K562 (cell line): Measurements from ENCODE around the gene WDR1. TPM values are rescaled to one million over a fixed set of nuclear protein-coding genes. Genes with fewer than 3 reads are reported as not detected.

Source experiments
- ATAC-seq: fragments of 200-7000 bp; cut with Tn5 transposase; 3 replicates; pipeline ENCODE4 v1.9.1; 2020; ENCODE audit warnings: moderate library complexity
- BruUV-seq: library from RNA; stranded (reverse); fragments of 400-500 nt; replicated peaks from 2 replicates; lab custom pipeline; 2021; lab: Mats Ljungman, UMichigan
- CTCF ChIA-PET: fragments of 300-600 bp; formaldehyde crosslinking; extraction: SDS; loops from one replicate; lab custom pipeline; 2021; ENCODE audit warnings: low intra/inter-chr PET ratio; lab: Yijun Ruan, JAX
- POLR2A ChIA-PET: fragments of 300-600, 350-650 bp; sonication (Branson Sonifier 250); formaldehyde crosslinking; extraction: SDS; loops from one replicate; lab custom pipeline; 2021; ENCODE audit warnings: antibody characterized with exemption, inconsistent platforms; lab: Yijun Ruan, JAX
- DNase-seq, 4 experiments: peaks; one replicate each; pipeline versions ENCODE4 v3.0.0 to v3.0.0-alpha.2; 2011 to 2018; ENCODE audit warnings: low spot score in 3 of 4, mixed read lengths in 3 of 4; ENCODE audit errors: extremely low read depth in 1 of 4
- FAIRE-seq: peaks from 2 replicates; lab custom pipeline; 2011; peaks lifted over from hg19 to GRCh38; lab: Jason Lieb, UNC
- H2AFZ ChIP-seq: 2 replicates; pipeline ENCODE4 v1.6.0; 2011; ENCODE audit warnings: low read depth, low read length, control low read depth, inconsistent platforms
- H3K27ac ChIP-seq: fragments of 200-600 bp; 3 replicates; pipeline ENCODE4 v1.8.0; 2011; ENCODE audit warnings: low read depth, mild to moderate bottlenecking, control low read depth, inconsistent platforms, low read length, moderate library complexity, mixed read lengths; ENCODE audit errors: extremely low read depth
- H3K27me3 ChIP-seq, 2 experiments: fragments of 300-600 bp in 1 of 2; 2 replicates in 1 of 2; 3 replicates in 1 of 2; pipeline versions ENCODE4 v1.6.0 to v1.8.0; 2011; ENCODE audit warnings: inconsistent platforms in 2 of 2, low read length in 2 of 2, mild to moderate bottlenecking in 1 of 2, mixed read lengths in 1 of 2, moderate library complexity in 1 of 2; ENCODE audit not compliant: control insufficient read depth in 2 of 2, insufficient read depth in 2 of 2
- H3K36me3 ChIP-seq: fragments of 300-600 bp; 3 replicates; pipeline ENCODE4 v1.8.0; 2011; ENCODE audit warnings: mild to moderate bottlenecking, low read length, inconsistent platforms; ENCODE audit not compliant: control insufficient read depth, insufficient read depth
- H3K4me1 ChIP-seq, 2 experiments: fragments of 200-600 bp in 1 of 2; replicated peaks in 1 of 2; 2 replicates in 1 of 2; 3 replicates in 1 of 2; pipeline versions ENCODE4 v1.5.1 to v1.8.0; 2011; ENCODE audit warnings: inconsistent platforms in 2 of 2, low read length in 2 of 2, mild to moderate bottlenecking in 1 of 2, mixed read lengths in 1 of 2, moderate library complexity in 1 of 2; ENCODE audit not compliant: control insufficient read depth in 2 of 2, insufficient read depth in 2 of 2
- H3K4me2 ChIP-seq: 2 replicates; pipeline ENCODE4 v1.6.1; 2011; ENCODE audit warnings: low read length, control low read depth, inconsistent platforms, mixed read lengths; ENCODE audit not compliant: insufficient read depth
- H3K4me3 ChIP-seq: fragments of 200-600 bp; sonication (generic), shearing (Covaris generic); 2 replicates; pipeline ENCODE4 v1.5.1; 2016; ENCODE audit warnings: control low read depth, inconsistent platforms
- H3K79me2 ChIP-seq: fragments of 200-600 bp; 3 replicates; pipeline ENCODE4 v1.8.0; 2011; ENCODE audit warnings: low read length, inconsistent platforms; ENCODE audit not compliant: control insufficient read depth, insufficient read depth
- H3K9ac ChIP-seq, 2 experiments: 2 replicates each; pipeline versions ENCODE4 v1.6.0 to v1.6.1; 2011; ENCODE audit warnings: low read depth in 2 of 2, low read length in 2 of 2, control low read depth in 1 of 2, inconsistent platforms in 1 of 2, mild to moderate bottlenecking in 1 of 2, mixed read lengths in 1 of 2; ENCODE audit not compliant: insufficient read depth in 1 of 2
- H3K9me1 ChIP-seq: one replicate; pipeline ENCODE4 v1.6.0; 2011; ENCODE audit warnings: inconsistent platforms, mild to moderate bottlenecking, low read length, moderate library complexity; ENCODE audit not compliant: control insufficient read depth, insufficient read depth
- H3K9me3 ChIP-seq: replicated peaks from 2 replicates; pipeline ENCODE4 v1.5.1; 2011; ENCODE audit warnings: low read depth, low read length, inconsistent platforms; ENCODE audit not compliant: control insufficient read depth, insufficient read depth
- H4K20me1 ChIP-seq: replicated peaks from 2 replicates; pipeline ENCODE4 v1.6.1; 2011; ENCODE audit warnings: low read length, inconsistent platforms, mixed read lengths; ENCODE audit not compliant: control insufficient read depth, insufficient read depth
- BCL6 ChIP-seq: fragments of 250-450 bp; sonication (Bioruptor Pico); IDR thresholded peaks from 2 replicates; pipeline ENCODE4 v1.4.0; 2020
- DIDO1 ChIP-seq: fragments of 450-650 bp; IDR thresholded peaks from 2 replicates; pipeline ENCODE4 v1.6.1; 2016; ENCODE audit warnings: low read depth, missing biosample characterization, missing genetic modification characterization
- FOXK1 ChIP-seq: sonication (generic); formaldehyde crosslinking; IDR thresholded peaks from 2 replicates; pipeline ENCODE4 v1.8.0; 2022; ENCODE audit warnings: missing genetic modification reagents, mild to moderate bottlenecking, borderline replicate concordance
- ILF3 ChIP-seq: fragments of 450-650 bp; IDR thresholded peaks from 2 replicates; pipeline ENCODE4 v1.6.1; 2018; ENCODE audit warnings: antibody characterized with exemption, mild to moderate bottlenecking, moderate library complexity, borderline replicate concordance
- KLF1 ChIP-seq: fragments of 450-650 bp; IDR thresholded peaks from 2 replicates; pipeline ENCODE4 v1.6.1; 2016; ENCODE audit warnings: missing genetic modification characterization, missing compliant biosample characterization
- NELFE ChIP-seq: IDR thresholded peaks from 2 replicates; pipeline ENCODE4 v1.6.1; 2011; ENCODE audit warnings: mild to moderate bottlenecking; ENCODE audit not compliant: insufficient read depth, insufficient read length
- PHB ChIP-seq: fragments of 250-450 bp; sonication (Bioruptor Pico); IDR thresholded peaks from 2 replicates; pipeline ENCODE4 v1.5.0; 2021
- POLR2G ChIP-seq: fragments of 200-400 bp; formaldehyde crosslinking; IDR thresholded peaks from 2 replicates; pipeline ENCODE4 v1.6.1; 2017; ENCODE audit warnings: low read depth, mild to moderate bottlenecking, antibody characterized with exemption, low read length, moderate library complexity
- PPARD ChIP-seq: fragments of 250-450 bp; sonication (Bioruptor Pico); IDR thresholded peaks from 2 replicates; pipeline ENCODE4 v1.8.0; 2022; ENCODE audit warnings: inconsistent platforms, mild to moderate bottlenecking, moderate library complexity
- SNRNP70 ChIP-seq: fragments of 200-400 bp; formaldehyde crosslinking; optimal IDR thresholded peaks from 2 replicates; pipeline ENCODE3; 2017; ENCODE audit warnings: low read depth, low read length
- SP2 ChIP-seq: IDR thresholded peaks from 2 replicates; pipeline ENCODE4 v1.6.1; 2011; ENCODE audit warnings: mild to moderate bottlenecking, low read depth, low read length, moderate library complexity; ENCODE audit not compliant: poor library complexity, severe bottlenecking; ENCODE audit errors: extremely low read depth
- TRIM28 ChIP-seq: fragments of 450-650 bp; IDR thresholded peaks from 2 replicates; pipeline ENCODE4 v1.6.1; 2017
- XRCC3 ChIP-seq: fragments of 450-650 bp; IDR thresholded peaks from 2 replicates; pipeline ENCODE4 v1.6.1; 2017; ENCODE audit warnings: mild to moderate bottlenecking, moderate library complexity
- XRCC5 ChIP-seq: fragments of 200-400 bp; formaldehyde crosslinking; IDR thresholded peaks from 2 replicates; pipeline ENCODE4 v1.6.1; 2017; ENCODE audit warnings: low read depth, mild to moderate bottlenecking, low read length
- ZNF23 ChIP-seq: fragments of 250-450 bp; sonication (Bioruptor Pico); IDR thresholded peaks from 2 replicates; pipeline ENCODE4 v1.4.0; 2020; ENCODE audit warnings: mild to moderate bottlenecking
- WGBS: fragments of 100-300 bp; shearing (Covaris generic); methylation state at CpG from one replicate; pipeline ENCODE4 v1.1.6; 2016; ENCODE audit warnings: low coverage, mixed read lengths; ENCODE audit not compliant: insufficient coverage; ENCODE audit errors: missing lambda C conversion rate; 5-methylcytosine and 5-hydroxymethylcytosine counted together
- in situ Hi-C: fragments of 300-500 bp; cut with MboI; formaldehyde crosslinking; loops from 4 replicates; pipeline ENCODE4 v1.15.0; 2018; ENCODE audit warnings: inconsistent platforms, mixed read lengths
- intact Hi-C: fragments of 100-400 bp; cut with micrococcal nuclease; formaldehyde crosslinking; loops from 2 replicates; pipeline ENCODE4 v1.14.2; 2022
- polyA plus RNA-seq, 8 experiments: library from polyadenylated mRNA; depleted of rRNA in 4 of 8; stranded (reverse) in 5 of 8; unstranded in 3 of 8; fragments of >200 nt; fragmentation: Nextera tagmentation in 2 of 8; fragmentation: Illumina TruSeq in 1 of 8; extraction: Ambion mirVana in 2 of 8; extraction: Trizol in 1 of 8; gene quantifications; 2 replicates each; pipeline versions ENCODE4 v1.2.1 to v1.2.3, GENCODE V29; 2011 to 2014; ENCODE audit warnings: inconsistent platforms in 1 of 8, missing spikeins in 1 of 8
- total RNA-seq, 7 experiments: library from RNA; depleted of rRNA in 6 of 7; stranded (reverse); fragments of >200 nt in 6 of 7; fragmentation: Illumina TruSeq in 2 of 7; extraction: Trizol in 2 of 7; gene quantifications; 2 replicates each; pipeline versions ENCODE4 v1.2.1 to v1.2.3, GENCODE V29; 2011 to 2021; ENCODE audit warnings: low replicate concordance in 1 of 7
- TF ChIP-seq, protein P1 (sequence below): IDR thresholded peaks from 2 replicates; pipeline ENCODE4 v1.6.1; 2012; ENCODE audit warnings: low read depth, low read length, improper control_type of control experiment, borderline replicate concordance

WDR1 gene
- total and polyA plus RNA-seq, 9 of the 15 experiments (the other 6 are each of a cell fraction or from before 2014, with no cell fraction given): 16.1 to 213 (median 125) TPM

DNA sequence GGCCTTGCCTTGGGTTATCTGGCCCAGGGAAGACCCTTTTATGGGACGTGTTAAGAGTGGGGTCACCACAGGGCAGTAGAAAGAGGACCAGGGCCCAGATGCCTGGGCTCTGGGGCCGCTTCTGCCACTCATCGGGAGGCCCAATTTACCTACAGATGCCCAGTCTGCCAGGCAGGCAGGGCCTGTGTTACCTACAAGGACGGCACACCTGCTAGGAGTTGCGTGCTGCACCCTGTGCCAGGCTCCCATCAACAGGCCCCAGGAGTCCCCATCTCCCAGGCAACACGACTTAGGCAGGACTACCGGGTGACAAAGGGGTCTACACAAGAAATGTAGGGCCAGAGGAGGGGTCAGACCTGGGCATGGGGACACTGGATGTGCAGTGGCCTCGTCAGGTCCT is 34.6 kb downstream of the WDR1 start:
- intact Hi-C loops: no loop called here
- H3K36me3 ChIP-seq: peaks cover 99% of the 10 kb centered on the region; the same call in 2 of the 3 replicates

DNA sequence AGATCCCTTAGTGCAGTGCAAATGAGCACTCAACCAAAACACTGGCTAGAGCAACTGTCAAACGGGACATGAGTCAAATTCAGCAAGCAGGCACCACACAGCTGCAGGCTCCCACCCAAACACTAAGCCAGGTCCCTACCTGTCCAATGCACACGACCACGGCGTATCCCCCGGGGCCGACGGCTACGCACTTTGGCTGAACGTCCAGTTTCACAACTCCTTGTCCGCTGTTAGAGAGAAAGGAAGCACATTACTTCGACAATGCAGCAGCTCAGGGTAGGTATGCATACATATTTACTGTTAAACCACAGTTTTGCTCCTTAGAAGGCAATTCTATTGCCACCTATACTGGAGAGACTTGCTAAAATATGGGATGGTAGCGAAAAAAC is 35.4 kb downstream of the WDR1 start:
- peak in 1 of 4 experiments; percentile 8 for DNase-seq
- TF ChIP-seq PHB: no peak
- TF ChIP-seq TRIM28: no peak
- TF ChIP-seq, protein P1, sequence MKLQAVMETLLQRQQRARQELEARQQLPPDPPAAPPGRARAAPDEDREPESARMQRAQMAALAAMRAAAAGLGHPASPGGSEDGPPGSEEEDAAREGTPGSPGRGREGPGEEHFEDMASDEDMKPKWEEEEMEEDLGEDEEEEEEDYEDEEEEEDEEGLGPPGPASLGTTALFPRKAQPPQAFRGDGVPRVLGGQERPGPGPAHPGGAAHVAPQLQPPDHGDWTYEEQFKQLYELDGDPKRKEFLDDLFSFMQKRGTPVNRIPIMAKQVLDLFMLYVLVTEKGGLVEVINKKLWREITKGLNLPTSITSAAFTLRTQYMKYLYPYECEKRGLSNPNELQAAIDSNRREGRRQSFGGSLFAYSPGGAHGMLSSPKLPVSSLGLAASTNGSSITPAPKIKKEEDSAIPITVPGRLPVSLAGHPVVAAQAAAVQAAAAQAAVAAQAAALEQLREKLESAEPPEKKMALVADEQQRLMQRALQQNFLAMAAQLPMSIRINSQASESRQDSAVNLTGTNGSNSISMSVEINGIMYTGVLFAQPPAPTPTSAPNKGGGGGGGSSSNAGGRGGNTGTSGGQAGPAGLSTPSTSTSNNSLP: no peak
- no peak for TF ChIP-seq XRCC3
- TF ChIP-seq ILF3: no peak
- TF ChIP-seq BCL6 (CRISPR knock-in tag): no peak
- no peak for TF ChIP-seq SP2
- TF ChIP-seq PPARD (CRISPR knock-in tag): no peak
- no peak for TF ChIP-seq KLF1 (tag)
- Histone ChIP-seq H3K9ac (no peak overlapping the region), H3K36me3 (peaks cover 99% of the 10 kb centered on the region; the same call in 2 of the 3 replicates), H3K4me2 (no peak overlapping the region), H3K4me3 (no peak overlapping the region), H3K79me2 (no peaks in the 10 kb centered on the region), H4K20me1 (peaks cover 1% of the 10 kb centered on the region; the same call in 1 of the 2 replicates), H3K4me1 (peaks cover 0 to 4% of the 10 kb centered on the region in 2 experiments; a peak in 2 of 5 replicates), H3K27ac (no peak overlapping the region), H3K9me1 (peaks cover 4% of the 10 kb centered on the region), H3K27me3 (no peaks in the 10 kb centered on the region), H3K9me3 (no peaks in the 10 kb centered on the region), H2AFZ (no peak overlapping the region)
- no peak for FAIRE-seq
- ChIA-PET CTCF (no interaction called here), POLR2A (interaction anchor here (0.9 kb wide), 1 partner anchor 11 kb away, joined by 3 read pairs; no protein-coding TSS in a partner anchor)
- no peak for ATAC-seq
- no TSS peak for BruUV-seq
- in situ Hi-C loops (no loop called here), intact Hi-C loops (no loop called here)
- WGBS: 88% methylated on average over 12 of the region's 12 CpGs

More for the DNA sequence above, 34.6 kb downstream of the WDR1 start:
- TF ChIP-seq POLR2G: peak; percentile 30; the same call in 1 of the 2 replicates
- TF ChIP-seq SNRNP70: no peak
- TF ChIP-seq DIDO1 (tag): no peak
- TF ChIP-seq FOXK1 (CRISPR knock-in tag): no peak
- no peak for TF ChIP-seq XRCC5
- TF ChIP-seq ZNF23 (CRISPR knock-in tag): no peak
- no peak for TF ChIP-seq NELFE
- Histone ChIP-seq H3K9me3 (no peaks in the 10 kb centered on the region), H3K4me3 (no peak overlapping the region), H2AFZ (no peak overlapping the region), H3K27me3 (no peaks in the 10 kb centered on the region), H3K79me2 (no peaks in the 10 kb centered on the region), H4K20me1 (peaks cover 3% of the 10 kb centered on the region; the same call in 1 of the 2 replicates), H3K27ac (no peak overlapping the region), H3K4me1 (peaks cover 0 to 4% of the 10 kb centered on the region in 2 experiments; a peak in 1 of 5 replicates), H3K4me2 (no peak overlapping the region), H3K9me1 (peaks cover 4% of the 10 kb centered on the region), H3K9ac (no peak overlapping the region)
- BruUV-seq: no TSS peak
- ChIA-PET POLR2A (no interaction called here), CTCF (no interaction called here)
- 89% methylated on average over 8 of the region's 8 CpGs for WGBS
- DNase-seq (peak in 1 of 4 experiments; percentile 6), ATAC-seq (no peak), FAIRE-seq (no peak)
- in situ Hi-C loops: no loop called here
